ENCODE data around the gene RPS15A.

RPS15A gene

DNA sequence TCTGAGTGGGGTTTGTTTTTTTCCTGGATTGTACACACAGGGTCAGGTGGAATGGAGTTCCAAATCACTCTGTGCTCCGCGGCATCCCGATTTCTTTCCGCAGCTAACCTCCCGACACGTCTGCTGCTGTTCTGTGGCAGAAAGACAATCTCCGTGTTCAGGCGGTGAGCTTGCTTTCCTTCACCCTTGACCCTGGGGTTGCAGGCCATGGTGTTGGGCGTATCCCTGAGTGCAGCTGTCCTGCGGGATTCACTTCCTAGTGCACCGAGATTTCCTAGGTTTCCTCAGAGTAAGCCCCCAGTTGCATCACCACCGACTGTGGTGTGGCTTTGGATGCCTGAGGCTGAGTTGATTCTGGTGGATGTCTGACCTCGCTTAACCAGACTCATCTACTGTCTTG, 19.0 kb upstream of the RPS15A start:
- DNase-seq, result no peak
- peaks cover 45 to 68% (median 48%) of the 10 kb centered on the region in 3 donors for H3K36me3 ChIP-seq
- no peaks in the 10 kb centered on the region for H3K9me3 ChIP-seq
- no peak overlapping the region for H3K27ac ChIP-seq
- TF ChIP-seq CTCF (IDR thresholded peaks at IDR 0.05), result no peak
- H3K4me1 ChIP-seq, result no peaks in the 10 kb centered on the region
- no peak overlapping the region for H3K4me3 ChIP-seq
- H3K27me3 ChIP-seq, result no peaks in the 10 kb centered on the region
- intact Hi-C loops (cut with DNase I; ENCODE audit: low total_unique reads), result no loop called here

GRCh38 chr16:18805257-18805773, 15.2 kb upstream of the RPS15A start:
- TF ChIP-seq CTCF (IDR thresholded peaks at IDR 0.05), result no peak
- DNase-seq, result no peak
- intact Hi-C loops (cut with DNase I; ENCODE audit: low total_unique reads), result no loop called here
- no peak overlapping the region for H3K4me3 ChIP-seq
- H3K36me3 ChIP-seq, result peaks cover 23 to 36% (median 23%) of the 10 kb centered on the region in 3 donors
- no peaks in the 10 kb centered on the region for H3K9me3 ChIP-seq
- H3K4me1 ChIP-seq, result peaks cover 0 to 13% (median 4%) of the 10 kb centered on the region in 4 donors
- peak overlapping the region in 1 of 2 donors; percentile 14 for H3K27ac ChIP-seq
- no peaks in the 10 kb centered on the region for H3K27me3 ChIP-seq

- Histone ChIP-seq H3K9me3 (no peaks in the 10 kb centered on the region), H3K27ac (peak overlapping the region; percentile 14 to 43), H3K4me3 (no peak overlapping the region), H3K27me3 (no peaks in the 10 kb centered on the region), H3K4me1 (peaks cover 0 to 21% (median 12%) of the 10 kb centered on the region in 4 donors), H3K36me3 (peaks cover 17 to 28% (median 18%) of the 10 kb centered on the region in 3 donors)
- no peak for TF ChIP-seq CTCF (IDR thresholded peaks at IDR 0.05)
- no peak for DNase-seq
- intact Hi-C loops (cut with DNase I; ENCODE audit: low total_unique reads), result loop anchor here (5.0 kb wide), 1 partner anchor 163 kb away; no protein-coding TSS in a partner anchor
These were observed 14.4 kb upstream of the RPS15A start for GRCh38 chr16:18804540-18804939.

DNA sequence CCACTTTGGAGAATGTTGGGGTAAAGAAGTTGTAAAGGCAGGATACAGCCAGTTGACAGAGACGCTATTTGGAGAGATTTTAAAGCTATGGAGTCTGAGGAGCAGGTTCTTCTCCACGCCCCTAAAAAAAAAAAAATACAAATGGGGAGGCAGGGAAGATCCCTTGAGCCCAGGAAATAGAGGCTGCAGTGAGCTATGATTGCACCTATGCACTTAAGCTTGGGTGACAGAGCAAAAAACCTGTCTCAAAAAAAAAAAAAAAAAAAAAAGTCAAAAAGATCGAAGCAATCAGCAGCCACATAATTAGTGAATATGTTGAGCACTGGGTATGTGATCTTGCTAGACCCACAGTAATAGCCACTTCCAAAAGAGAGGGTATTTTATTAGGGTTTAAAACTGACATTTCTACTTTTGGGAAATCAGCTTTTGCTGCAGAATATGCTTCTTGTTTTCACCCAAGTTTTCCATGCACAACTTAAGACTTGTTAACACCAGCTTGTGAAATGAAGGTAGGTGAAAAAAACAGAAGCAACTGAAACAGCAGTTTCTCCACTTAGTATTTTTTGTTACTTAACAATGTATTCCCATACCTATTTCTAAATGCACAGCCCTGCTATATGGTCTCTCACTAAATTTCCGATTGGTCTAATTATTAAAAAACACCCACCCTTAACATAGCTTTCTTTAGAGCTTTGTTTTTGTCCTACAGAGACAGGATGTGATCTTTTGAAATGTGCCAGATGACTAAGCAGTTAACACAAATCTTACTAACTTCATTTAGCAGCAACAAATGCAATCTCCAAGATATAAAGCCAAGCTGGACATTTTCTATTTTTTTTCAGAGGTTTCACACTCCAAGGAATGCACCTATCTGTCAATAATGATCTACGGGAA, 13.7 kb upstream of the RPS15A start:
- no peak for DNase-seq
- Histone ChIP-seq H3K4me3 (no peak overlapping the region), H3K27me3 (no peaks in the 10 kb centered on the region), H3K36me3 (peaks cover 10 to 21% (median 11%) of the 10 kb centered on the region in 3 donors), H3K27ac (peak overlapping the region in 1 of 2 donors; percentile 43), H3K4me1 (peaks cover 0 to 28% (median 16%) of the 10 kb centered on the region in 4 donors), H3K9me3 (no peaks in the 10 kb centered on the region)
- intact Hi-C loops (cut with DNase I; ENCODE audit: low total_unique reads), result loop anchor here (5.0 kb wide), 1 partner anchor 163 kb away; no protein-coding TSS in a partner anchor
- no peak for TF ChIP-seq CTCF (IDR thresholded peaks at IDR 0.05)

DNA sequence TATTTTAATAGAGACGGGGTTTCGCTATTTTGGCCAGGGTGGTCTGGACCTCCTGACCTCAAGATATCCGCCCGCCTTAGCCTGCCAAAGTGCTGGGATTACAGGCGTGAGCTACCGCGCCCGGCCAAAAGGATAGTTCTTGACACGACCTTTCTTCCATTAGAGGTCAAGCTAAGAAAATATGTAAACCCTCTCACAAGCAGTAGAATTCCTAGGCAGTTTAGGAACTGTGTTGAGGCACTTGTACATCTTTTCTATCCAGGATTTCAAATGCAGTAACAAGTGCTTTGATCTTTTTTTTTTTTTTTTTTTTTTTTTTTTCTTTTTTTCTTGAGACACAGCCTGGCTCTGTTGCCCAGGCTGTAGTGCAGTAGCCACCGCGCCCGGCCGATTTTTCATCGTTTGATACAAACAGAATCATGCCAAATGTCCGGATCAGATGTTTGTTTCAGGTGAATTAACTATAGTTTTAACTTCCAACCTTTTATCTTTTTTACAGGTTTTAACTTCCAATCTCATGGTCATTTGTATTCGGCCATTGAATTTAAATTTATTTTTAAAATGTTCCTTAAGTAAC, 12.7 kb upstream of the RPS15A start:
- intact Hi-C loops (cut with DNase I; ENCODE audit: low total_unique reads), result loop anchor here (5.0 kb wide), 1 partner anchor 164 kb away; no protein-coding TSS in a partner anchor
- Histone ChIP-seq H3K9me3 (no peaks in the 10 kb centered on the region), H3K4me3 (no peak overlapping the region), H3K27me3 (no peaks in the 10 kb centered on the region), H3K36me3 (peaks cover under 1 to 18% (median 5%) of the 10 kb centered on the region in 3 donors), H3K4me1 (peaks cover 0 to 30% (median 17%) of the 10 kb centered on the region in 4 donors), H3K27ac (peak overlapping the region; percentile 86 to 91)
- no peak for DNase-seq
- no peak for TF ChIP-seq CTCF (IDR thresholded peaks at IDR 0.05)
